PFSK-1 (cell line): ENCODE results near the gene USP48.

Experiments used
- FOXP2 ChIP-seq: optimal IDR thresholded peaks from 2 replicates; pipeline ENCODE3; 2011; ENCODE audit warnings: borderline replicate concordance, control low read depth, inconsistent platforms; ENCODE audit not compliant: insufficient read depth; ENCODE audit errors: extremely low read length, extremely low read depth
- POLR2AphosphoS5 ChIP-seq: IDR thresholded peaks from 2 replicates; pipeline ENCODE4 v1.6.1; 2012; ENCODE audit warnings: low read depth, mild to moderate bottlenecking, control low read depth, low read length, moderate library complexity
- REST ChIP-seq, 2 experiments: IDR thresholded peaks; 2 replicates each; pipeline versions ENCODE4 v1.6.1 to v1.8.0; 2011 to 2012; ENCODE audit warnings: low read depth in 2 of 2, low read length in 2 of 2, control low read depth in 1 of 2, inconsistent platforms in 1 of 2, mild to moderate bottlenecking in 1 of 2, moderate library complexity in 1 of 2; ENCODE audit not compliant: insufficient read depth in 1 of 2
- TAF1 ChIP-seq: IDR thresholded peaks from 2 replicates; pipeline ENCODE4 v1.6.1; 2012; ENCODE audit warnings: low read length, control low read depth, borderline replicate concordance; ENCODE audit not compliant: insufficient read depth

- TF ChIP-seq REST (IDR thresholded peaks at IDR 0.05; ENCODE audit: insufficient read depth in 1 of 2, low read depth in 2 of 2, low read length in 2 of 2) (no peak), POLR2AphosphoS5 (no peak), TAF1 (no peak), FOXP2 (no peak)
Observed at GRCh38 chr1:21736876-21737275, 46.1 kb downstream of the USP48 start.
